HL-60 (cell line): ENCODE results near the gene SLC17A7.

Experiments
- CTCF ChIP-seq: IDR thresholded peaks from one replicate; pipeline ENCODE4 v1.5.1; 2011; ENCODE audit warnings: low read length, control low read depth, inconsistent platforms; ENCODE audit not compliant: insufficient read depth
- GABPA ChIP-seq: IDR thresholded peaks from 2 replicates; pipeline ENCODE4 v1.6.1; 2012; ENCODE audit warnings: low read depth
- POLR2AphosphoS5 ChIP-seq: IDR thresholded peaks from 2 replicates; pipeline ENCODE4 v1.6.1; 2012; ENCODE audit warnings: low read depth

DNA sequence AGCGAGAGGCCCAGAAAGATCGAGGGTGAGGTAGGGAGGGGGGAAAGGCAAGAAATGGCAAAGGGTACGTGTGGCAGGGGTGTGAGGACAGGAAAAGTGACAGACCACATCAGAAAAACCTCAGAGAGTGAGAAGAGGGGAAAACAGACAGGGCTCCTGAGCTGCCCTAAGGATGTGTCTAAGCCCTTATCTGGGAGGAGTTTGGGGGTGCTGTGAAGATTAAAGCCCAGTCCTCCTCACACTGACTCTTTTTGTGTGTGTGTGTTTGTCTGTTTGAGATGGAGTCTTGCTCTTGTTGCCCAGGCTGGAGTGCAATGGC lies 17.4 kb downstream of the SLC17A7 start:
- TF ChIP-seq CTCF (no peak), GABPA (no peak), POLR2AphosphoS5 (no peak)
